Esophagus muscularis mucosa (tissue), 4 donors: ENCODE results near the gene STK40.

ENCODE experiments used
- EP300 ChIP-seq: sonication (generic); formaldehyde crosslinking; IDR thresholded peaks from one replicate; pipeline ENCODE4 v1.6.1; 2017; ENCODE audit warnings: antibody characterized with exemption
- POLR2A ChIP-seq: fragments of 450-650 bp; IDR thresholded peaks from one replicate; pipeline ENCODE4 v1.6.1; 2017; ENCODE audit warnings: antibody characterized with exemption, moderate library complexity, mild to moderate bottlenecking, low read depth
- TF ChIP-seq, protein P1 (sequence below), 3 experiments: fragments of 200-600 bp in 2 of 3; fragments of 450-650 bp in 1 of 3; sonication (generic) in 2 of 3; IDR thresholded peaks; one replicate each; pipeline ENCODE4 v1.5.1; 2017 to 2019; ENCODE audit warnings: antibody characterized with exemption in 3 of 3, mild to moderate bottlenecking in 2 of 3, moderate library complexity in 1 of 3

DNA sequence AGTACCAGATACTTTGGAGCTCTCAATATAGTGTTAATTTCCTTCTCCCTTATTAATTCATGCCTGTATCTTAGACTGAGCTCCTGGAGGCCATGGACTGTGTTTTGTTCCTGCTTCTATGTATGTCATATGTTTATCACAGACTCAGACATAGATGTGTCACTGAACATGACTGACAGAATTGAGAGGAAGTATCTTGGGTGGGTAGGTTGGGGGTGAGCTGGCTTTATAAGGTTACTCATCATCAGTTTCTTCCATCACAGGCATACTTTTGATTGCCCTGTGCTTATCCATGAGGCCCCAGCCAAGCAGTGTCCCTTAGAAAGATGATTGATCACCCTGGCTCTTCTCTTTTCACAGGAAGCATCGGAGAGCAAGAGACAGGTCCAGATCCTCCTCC, 85.2 kb downstream of the STK40 start:
- TF ChIP-seq, protein P1, sequence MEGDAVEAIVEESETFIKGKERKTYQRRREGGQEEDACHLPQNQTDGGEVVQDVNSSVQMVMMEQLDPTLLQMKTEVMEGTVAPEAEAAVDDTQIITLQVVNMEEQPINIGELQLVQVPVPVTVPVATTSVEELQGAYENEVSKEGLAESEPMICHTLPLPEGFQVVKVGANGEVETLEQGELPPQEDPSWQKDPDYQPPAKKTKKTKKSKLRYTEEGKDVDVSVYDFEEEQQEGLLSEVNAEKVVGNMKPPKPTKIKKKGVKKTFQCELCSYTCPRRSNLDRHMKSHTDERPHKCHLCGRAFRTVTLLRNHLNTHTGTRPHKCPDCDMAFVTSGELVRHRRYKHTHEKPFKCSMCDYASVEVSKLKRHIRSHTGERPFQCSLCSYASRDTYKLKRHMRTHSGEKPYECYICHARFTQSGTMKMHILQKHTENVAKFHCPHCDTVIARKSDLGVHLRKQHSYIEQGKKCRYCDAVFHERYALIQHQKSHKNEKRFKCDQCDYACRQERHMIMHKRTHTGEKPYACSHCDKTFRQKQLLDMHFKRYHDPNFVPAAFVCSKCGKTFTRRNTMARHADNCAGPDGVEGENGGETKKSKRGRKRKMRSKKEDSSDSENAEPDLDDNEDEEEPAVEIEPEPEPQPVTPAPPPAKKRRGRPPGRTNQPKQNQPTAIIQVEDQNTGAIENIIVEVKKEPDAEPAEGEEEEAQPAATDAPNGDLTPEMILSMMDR (IDR thresholded peaks at IDR 0.05), result no peak
- TF ChIP-seq POLR2A (no peak), EP300 (no peak)
